Naive thymus-derived CD4-positive, alpha-beta T cell (primary cell): ENCODE results near the gene SYT2. TPM values are rescaled to one million over a fixed set of nuclear protein-coding genes. Genes with fewer than 3 reads are reported as not detected.

Experiments
- ATAC-seq: fragments of 150-1000 bp; cut with Tn5 transposase; 2 replicates; pipeline ENCODE4 v1.10.0; 2021; ENCODE audit warnings: mild to moderate bottlenecking, moderate library complexity
- CTCF ChIA-PET: fragments of 350-600 bp; sonication (Branson Sonifier 250); formaldehyde crosslinking; loops from one replicate; lab custom pipeline; 2021; ENCODE audit warnings: antibody characterized with exemption; lab: Charles Lee
- POLR2A ChIA-PET: fragments of 350-600 bp; sonication (Branson Sonifier 250); formaldehyde crosslinking; loops from one replicate; lab custom pipeline; 2021; ENCODE audit warnings: antibody characterized with exemption, inconsistent platforms; lab: Charles Lee
- DNase-seq, 9 donors: peaks; one replicate each; pipeline versions ENCODE4 v3.0.0 to v3.0.0-alpha.2; 2020 to 2022; ENCODE audit warnings: mixed read lengths in 1 of 9
- H3K27ac ChIP-seq: one replicate; pipeline ENCODE4 v1.7.0; 2013; ENCODE audit warnings: mild to moderate bottlenecking, low read depth, low read length, moderate library complexity
- H3K27me3 ChIP-seq, 2 donors: one replicate each; pipeline ENCODE4 v1.7.0; 2013; ENCODE audit warnings: low read length in 2 of 2, mild to moderate bottlenecking in 2 of 2, moderate library complexity in 2 of 2; ENCODE audit not compliant: control insufficient read depth in 2 of 2, insufficient read depth in 2 of 2
- H3K36me3 ChIP-seq, 3 experiments: 1 replicate in 2 of 3; 2 replicates in 1 of 3; pipeline ENCODE4 v1.7.0; 2013; ENCODE audit warnings: low read length in 3 of 3, mild to moderate bottlenecking in 3 of 3, moderate library complexity in 1 of 3; ENCODE audit not compliant: insufficient read depth in 3 of 3, control insufficient read depth in 2 of 3
- H3K4me1 ChIP-seq, 2 donors: one replicate each; pipeline ENCODE4 v1.7.0; 2013; ENCODE audit warnings: low read length in 2 of 2, mild to moderate bottlenecking in 2 of 2, moderate library complexity in 1 of 2; ENCODE audit not compliant: control insufficient read depth in 2 of 2, insufficient read depth in 2 of 2
- H3K4me3 ChIP-seq: 2 replicates; pipeline ENCODE4 v1.7.0; 2013; ENCODE audit warnings: mild to moderate bottlenecking, low read length
- H3K9me3 ChIP-seq, 3 experiments: 1 replicate in 2 of 3; 2 replicates in 1 of 3; pipeline ENCODE4 v1.7.0; 2013; ENCODE audit warnings: low read length in 3 of 3; ENCODE audit not compliant: control insufficient read depth in 2 of 3
- H3K27ac Mint-ChIP-seq, 9 donors: one replicate each; pipeline ENCODE4 v1.8.0; 2020 to 2022; ENCODE audit warnings: mixed read lengths in 9 of 9, mild to moderate bottlenecking in 8 of 9, moderate library complexity in 5 of 9, inconsistent platforms in 2 of 9
- H3K27me3 Mint-ChIP-seq, 5 donors: one replicate each; pipeline ENCODE4 v1.8.0; 2021 to 2022; ENCODE audit warnings: mixed read lengths in 5 of 5, mild to moderate bottlenecking in 1 of 5
- H3K36me3 Mint-ChIP-seq, 5 donors: one replicate each; pipeline ENCODE4 v1.8.0; 2020 to 2022; ENCODE audit warnings: mixed read lengths in 5 of 5, mild to moderate bottlenecking in 3 of 5, inconsistent platforms in 1 of 5
- H3K4me1 Mint-ChIP-seq, 7 donors: one replicate each; pipeline ENCODE4 v1.8.0; 2020 to 2022; ENCODE audit warnings: mixed read lengths in 7 of 7, mild to moderate bottlenecking in 3 of 7, inconsistent platforms in 1 of 7
- H3K4me3 Mint-ChIP-seq, 10 donors: one replicate each; pipeline ENCODE4 v1.8.0; 2020 to 2022; ENCODE audit warnings: mild to moderate bottlenecking in 10 of 10, mixed read lengths in 10 of 10, moderate library complexity in 6 of 10, inconsistent platforms in 2 of 10
- H3K9me3 Mint-ChIP-seq, 11 donors: one replicate each; pipeline ENCODE4 v1.8.0; 2020 to 2022; ENCODE audit warnings: mixed read lengths in 11 of 11, mild to moderate bottlenecking in 4 of 11, inconsistent platforms in 1 of 11, moderate library complexity in 1 of 11
- intact Hi-C, 2 donors: fragments of 100-400 bp; cut with micrococcal nuclease; formaldehyde crosslinking; loops; one replicate each; pipeline ENCODE4 v1.15.1; 2023
- polyA plus RNA-seq, 2 donors: library from polyadenylated mRNA; unstranded; fragments of 300-500 nt; fragmentation: Illumina TruSeq; gene quantifications; one replicate each; pipeline ENCODE4 v1.2.3, GENCODE V29; 2021
- total RNA-seq, 6 experiments: library from RNA in 5 of 6; stranded (reverse) in 5 of 6; gene quantifications; 1 replicate in 5 of 6; 2 replicates in 1 of 6; pipeline ENCODE4 v1.2.3 and lab custom pipeline; 2021 to 2026

The SYT2 gene
- total RNA-seq (not detected), polyA plus RNA-seq (under 1 TPM in 1 of 2 donors, not detected in 1; 0.02 TPM), total RNA-seq (lab: John Stamatoyannopoulos, UW) (not detected)

GRCh38 chr1:202710070-202711045, at the start of gene SYT2:
Gene SYT2 (minus strand): TSS chr1:202710454. CDS start chr1:202605772, 104,682 bp downstream.
- Histone ChIP-seq H3K4me3 (no peak within 1 kb of the TSS), H3K4me1 (no peaks in the 10 kb centered on the region), H3K9me3 (no peaks in the 10 kb centered on the region), H3K27me3 (peaks cover 2 to 3% of the 10 kb centered on the region in 2 donors), H3K27ac (no peak within 1 kb of the TSS), H3K36me3 (no peaks in the 10 kb centered on the region)
- Mint-ChIP-seq H3K4me3 (peak within 1 kb of the TSS in 7 of 10 donors; percentile 29 to 70 (median 36)), H3K27me3 (peaks cover 61 to 87% (median 68%) of the 10 kb centered on the region in 5 donors), H3K36me3 (no peaks in the 10 kb centered on the region), H3K4me1 (peaks cover 0 to 12% (median 5%) of the 10 kb centered on the region in 7 donors), H3K9me3 (no peaks in the 10 kb centered on the region), H3K27ac (no peak within 1 kb of the TSS)
- ATAC-seq (no peak), DNase-seq (no peak)
- ChIA-PET CTCF (interaction anchor here (0.5 to 0.6 kb wide), 2 partner anchors 63 to 579 kb away, joined by 3 read pairs; no protein-coding TSS in a partner anchor), POLR2A (no interaction called here)
- intact Hi-C loops: no loop called here

- ATAC-seq (no peak), DNase-seq (no peak)
- Histone ChIP-seq H3K27ac (no peak overlapping the region), H3K4me1 (no peaks in the 10 kb centered on the region), H3K9me3 (no peaks in the 10 kb centered on the region), H3K36me3 (peaks cover 3 to 80% (median 15%) of the 10 kb centered on the region in 3 experiments), H3K4me3 (no peak overlapping the region), H3K27me3 (no peaks in the 10 kb centered on the region)
- no peak overlapping the region for H3K4me3 Mint-ChIP-seq
- H3K9me3 Mint-ChIP-seq: no peaks in the 10 kb centered on the region
- H3K27ac Mint-ChIP-seq: no peak overlapping the region
- H3K27me3 Mint-ChIP-seq: no peaks in the 10 kb centered on the region
- POLR2A ChIA-PET: no interaction called here
- CTCF ChIA-PET: no interaction called here
- H3K36me3 Mint-ChIP-seq: peaks cover 13 to 40% (median 27%) of the 10 kb centered on the region in 5 donors
- peaks cover 0 to 5% (median 0%) of the 10 kb centered on the region in 7 donors for H3K4me1 Mint-ChIP-seq
- intact Hi-C loops: loop anchor here in 1 of 2 donors (10.0 kb wide), 1 partner anchor 128 kb away; the partner anchor contains the start of gene RABIF
Measured at GRCh38 chr1:202756391-202756790, 46.1 kb upstream of the SYT2 start.

- ATAC-seq (no peak), DNase-seq (no peak)
- H3K27ac ChIP-seq: no peak overlapping the region
- no peaks in the 10 kb centered on the region for H3K27me3 Mint-ChIP-seq
- intact Hi-C loops: loop anchor here in 1 of 2 donors (10.0 kb wide), 1 partner anchor 131 kb away; the partner anchor contains the start of gene RABIF
- peaks cover 0 to 5% (median 0%) of the 10 kb centered on the region in 7 donors for H3K4me1 Mint-ChIP-seq
- H3K27me3 ChIP-seq: no peaks in the 10 kb centered on the region
- ChIA-PET CTCF (no interaction called here), POLR2A (no interaction called here)
- H3K9me3 ChIP-seq: no peaks in the 10 kb centered on the region
- H3K36me3 Mint-ChIP-seq: peaks cover 13 to 44% (median 27%) of the 10 kb centered on the region in 5 donors
- H3K4me3 Mint-ChIP-seq: no peak overlapping the region
- peaks cover 3 to 71% (median 15%) of the 10 kb centered on the region in 3 experiments for H3K36me3 ChIP-seq
- H3K4me1 ChIP-seq: no peaks in the 10 kb centered on the region
- H3K27ac Mint-ChIP-seq: no peak overlapping the region
- H3K4me3 ChIP-seq: no peak overlapping the region
- H3K9me3 Mint-ChIP-seq: no peaks in the 10 kb centered on the region
Measured at GRCh38 chr1:202754293-202754692, 44.0 kb upstream of the SYT2 start.

GRCh38 chr1:202752774-202753173, 42.5 kb upstream of the SYT2 start:
- DNase-seq (no peak), ATAC-seq (no peak)
- Mint-ChIP-seq H3K27ac (peak overlapping the region in 1 of 9 donors; percentile 25), H3K9me3 (no peaks in the 10 kb centered on the region), H3K4me3 (no peak overlapping the region), H3K27me3 (no peaks in the 10 kb centered on the region), H3K36me3 (peaks cover 13 to 55% (median 28%) of the 10 kb centered on the region in 5 donors), H3K4me1 (peaks cover 0 to 5% (median 0%) of the 10 kb centered on the region in 7 donors)
- H3K27ac ChIP-seq: no peak overlapping the region
- no peaks in the 10 kb centered on the region for H3K9me3 ChIP-seq
- intact Hi-C loops: loop anchor here in 1 of 2 donors (10.0 kb wide), 1 partner anchor 132 kb away; the partner anchor contains the start of gene RABIF
- ChIA-PET CTCF (interaction anchor here (1.1 to 1.9 kb wide), 3 partner anchors 8 to 247 kb away, joined by 3 to 9 read pairs (median 5); no protein-coding TSS in a partner anchor), POLR2A (interaction anchor here (1.1 kb wide), 1 partner anchor 136 kb away, joined by 3 read pairs; no protein-coding TSS in a partner anchor)
- H3K27me3 ChIP-seq: no peaks in the 10 kb centered on the region
- H3K4me3 ChIP-seq: no peak overlapping the region
- no peaks in the 10 kb centered on the region for H3K4me1 ChIP-seq
- peaks cover 3 to 67% (median 15%) of the 10 kb centered on the region in 3 experiments for H3K36me3 ChIP-seq

- peaks cover 4 to 59% (median 5%) of the 10 kb centered on the region in 3 experiments for H3K36me3 ChIP-seq
- H3K9me3 ChIP-seq: no peaks in the 10 kb centered on the region
- no peak overlapping the region for H3K4me3 Mint-ChIP-seq
- H3K36me3 Mint-ChIP-seq: peaks cover 9 to 58% (median 34%) of the 10 kb centered on the region in 5 donors
- peak in 2 of 9 donors; percentile 4 to 19 for DNase-seq
- H3K27me3 ChIP-seq: no peaks in the 10 kb centered on the region
- no peak for ATAC-seq
- no peaks in the 10 kb centered on the region for H3K27me3 Mint-ChIP-seq
- no peaks in the 10 kb centered on the region for H3K4me1 ChIP-seq
- H3K4me1 Mint-ChIP-seq: peaks cover 0 to 5% (median 0%) of the 10 kb centered on the region in 7 donors
- ChIA-PET POLR2A (interaction anchor here (1.2 kb wide), 1 partner anchor 8 kb away, joined by 3 read pairs; no protein-coding TSS in a partner anchor), CTCF (interaction anchor here (1.4 to 1.6 kb wide), 3 partner anchors 244 to 466 kb away, joined by 4 to 8 read pairs (median 4); no protein-coding TSS in a partner anchor)
- no peak overlapping the region for H3K4me3 ChIP-seq
- H3K9me3 Mint-ChIP-seq: no peaks in the 10 kb centered on the region
- intact Hi-C loops: loop anchor here (1.0 to 10.0 kb wide), 3 partner anchors 102 to 249 kb away; partner anchors contain the start of gene RABIF (in 1 of the 2)
- H3K27ac ChIP-seq: no peak overlapping the region
- peak overlapping the region in 1 of 9 donors; percentile 45 for H3K27ac Mint-ChIP-seq
Measured at GRCh38 chr1:202750761-202751160, 40.5 kb upstream of the SYT2 start.

GRCh38 chr1:202750024-202750423, 39.8 kb upstream of the SYT2 start:
- H3K9me3 ChIP-seq: peaks cover 0 to 2% (median 0%) of the 10 kb centered on the region in 3 experiments
- DNase-seq (no peak), ATAC-seq (no peak)
- H3K36me3 Mint-ChIP-seq: peaks cover 10 to 58% (median 34%) of the 10 kb centered on the region in 5 donors
- H3K27ac Mint-ChIP-seq: no peak overlapping the region
- intact Hi-C loops: loop anchor here (1.0 to 10.0 kb wide), 3 partner anchors 102 to 249 kb away; partner anchors contain the start of gene RABIF (in 1 of the 2)
- peaks cover 0 to 5% (median 0%) of the 10 kb centered on the region in 7 donors for H3K4me1 Mint-ChIP-seq
- CTCF ChIA-PET: no interaction called here
- no peaks in the 10 kb centered on the region for H3K27me3 ChIP-seq
- no peaks in the 10 kb centered on the region for H3K4me1 ChIP-seq
- H3K36me3 ChIP-seq: peaks cover 0 to 59% (median 9%) of the 10 kb centered on the region in 3 experiments
- peaks cover 0 to 1% (median 0%) of the 10 kb centered on the region in 11 donors for H3K9me3 Mint-ChIP-seq
- H3K4me3 Mint-ChIP-seq: no peak overlapping the region
- H3K27me3 Mint-ChIP-seq: no peaks in the 10 kb centered on the region
- H3K4me3 ChIP-seq: no peak overlapping the region
- no peak overlapping the region for H3K27ac ChIP-seq
- POLR2A ChIA-PET: interaction anchor here (1.2 kb wide), 1 partner anchor 9 kb away, joined by 3 read pairs; no protein-coding TSS in a partner anchor
